HG02642 (cell line): ENCODE data around the gene MAEA.
"Not testable (repeated sequence)": the region's sequence is repeated elsewhere in the genome, so short reads cannot be mapped to it uniquely, and the experiment has no call there.

Source experiments
- ATAC-seq: cut with Tn5 transposase; IDR thresholded peaks from one replicate; pipeline ENCODE4 v1.9.1; 2021; ENCODE audit warnings: mild to moderate bottlenecking; ENCODE audit not compliant: unreplicated experiment, poor library complexity

Gene MAEA

DNA sequence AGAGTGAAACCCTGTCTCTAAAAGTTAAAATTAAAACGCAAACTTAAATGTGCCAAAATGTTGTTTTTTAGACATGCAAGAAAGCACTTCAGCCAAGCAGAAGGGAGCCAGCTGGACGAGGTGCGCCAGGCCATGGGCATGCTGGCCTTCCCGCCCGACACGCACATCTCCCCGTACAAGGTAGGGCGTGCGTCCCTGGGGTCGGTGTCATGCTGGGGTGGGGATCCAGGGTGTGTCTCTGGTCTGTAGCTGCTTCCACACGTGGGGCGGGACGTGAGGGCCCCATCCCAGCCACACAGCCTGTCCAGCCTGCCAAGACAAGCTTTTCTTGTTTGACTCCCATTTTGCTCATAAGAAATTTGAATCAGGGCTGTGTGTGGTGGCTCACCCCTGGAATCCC is 43.0 kb downstream of the MAEA start:
- ATAC-seq, result no peak

DNA sequence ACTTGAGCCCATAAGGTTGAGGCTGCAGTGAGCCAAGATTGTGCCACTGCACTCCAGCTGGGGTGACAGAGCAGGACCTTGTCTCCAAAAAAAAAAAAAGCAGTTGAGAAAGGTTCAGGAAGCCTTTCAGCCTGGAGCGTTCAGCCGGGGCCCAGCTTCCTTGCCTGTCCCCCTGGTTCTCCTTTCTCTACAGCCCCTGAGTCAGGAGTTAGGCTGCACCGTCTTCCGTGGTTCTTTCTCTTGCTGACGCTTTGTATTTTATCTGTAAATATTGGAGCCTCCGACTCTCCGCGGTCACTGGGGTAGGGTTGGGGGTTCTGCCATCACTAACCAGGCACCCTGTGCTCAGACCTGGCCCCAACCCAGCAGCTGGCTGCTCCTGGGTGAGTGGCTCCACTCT is 43.6 kb downstream of the MAEA start:
- ATAC-seq, result no peak

DNA sequence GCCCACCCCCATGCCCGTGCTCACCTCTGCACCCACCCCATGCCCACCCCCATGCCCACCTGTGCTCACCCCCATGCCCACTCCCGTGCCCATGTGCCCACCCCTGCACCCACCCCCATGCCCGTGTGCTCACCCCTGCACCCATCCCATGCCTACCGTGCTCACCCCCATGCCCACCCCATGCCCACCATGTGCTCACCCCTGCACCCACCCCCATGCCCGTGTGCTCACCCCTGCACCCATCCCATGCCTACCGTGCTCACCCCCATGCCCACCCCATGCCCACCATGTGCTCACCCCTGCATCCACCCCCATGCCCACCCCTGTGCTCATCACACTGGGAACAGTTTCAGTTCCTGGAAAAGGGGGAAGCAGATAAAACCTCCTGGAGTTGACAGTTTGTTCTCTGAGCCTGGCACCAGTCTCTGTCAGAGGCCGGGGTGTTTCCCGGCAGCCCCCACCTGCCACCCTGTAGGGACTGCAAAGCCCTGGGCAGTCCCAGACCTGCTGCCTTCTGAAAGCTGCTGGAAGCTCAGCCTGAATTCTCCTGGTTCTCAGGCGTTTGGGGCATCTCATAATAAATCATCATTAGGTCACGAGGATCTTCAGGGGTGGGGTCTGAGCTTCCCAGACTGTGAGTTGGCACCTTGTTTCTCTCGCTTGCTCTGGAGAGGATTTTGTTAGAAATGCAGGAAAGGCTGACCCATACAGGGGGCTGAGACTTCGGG is 44.3 kb downstream of the MAEA start:
- not testable (repeated sequence) for ATAC-seq

DNA sequence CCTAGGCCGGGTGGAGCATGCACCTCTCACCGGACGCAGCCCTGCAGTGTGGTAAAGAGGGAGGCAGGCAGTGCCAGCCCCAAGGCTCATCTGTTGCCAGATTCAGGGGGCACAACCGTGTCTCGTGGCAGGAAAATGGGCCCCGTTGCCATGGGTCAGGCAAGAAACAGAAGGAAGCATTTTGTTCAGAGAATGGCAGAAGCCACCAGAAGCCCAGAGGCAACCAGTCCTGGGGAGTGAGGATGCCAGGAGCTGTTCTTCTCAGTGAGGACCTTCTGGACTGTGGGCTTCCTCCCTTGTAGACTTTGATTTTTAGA is 44.8 kb downstream of the MAEA start:
- no peak for ATAC-seq

DNA sequence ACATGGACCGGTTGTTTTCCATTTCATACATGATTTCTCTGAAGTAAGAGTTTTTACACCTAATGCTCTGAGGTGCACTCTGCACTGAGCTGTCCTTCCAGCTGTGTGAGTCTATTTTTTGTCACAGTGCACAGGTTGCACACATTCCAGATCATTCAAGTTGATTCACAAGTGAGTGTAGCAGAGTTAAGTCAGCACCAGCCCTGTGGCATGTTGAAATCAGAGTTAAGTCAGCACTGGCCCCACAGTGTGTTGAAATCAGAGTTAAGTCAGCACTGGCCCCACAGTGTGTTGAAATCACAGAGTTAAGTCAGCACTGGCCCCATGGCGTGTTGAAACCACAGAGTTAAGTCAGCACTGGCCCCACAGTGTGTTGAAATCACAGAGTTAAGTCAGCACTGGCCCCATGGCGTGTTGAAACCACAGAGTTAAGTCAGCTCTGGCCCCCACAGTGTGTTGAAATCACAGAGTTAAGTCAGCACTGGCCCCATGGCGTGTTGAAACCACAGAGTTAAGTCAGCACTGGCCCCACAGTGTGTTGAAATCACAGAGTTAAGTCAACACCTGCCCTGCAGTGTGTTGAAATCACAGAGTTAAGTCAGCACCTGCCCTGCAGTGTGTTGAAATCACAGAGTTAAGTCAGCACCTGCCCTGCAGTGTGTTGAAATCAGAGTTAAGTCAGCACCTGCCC is 45.6 kb downstream of the MAEA start:
- not testable (repeated sequence) for ATAC-seq

DNA sequence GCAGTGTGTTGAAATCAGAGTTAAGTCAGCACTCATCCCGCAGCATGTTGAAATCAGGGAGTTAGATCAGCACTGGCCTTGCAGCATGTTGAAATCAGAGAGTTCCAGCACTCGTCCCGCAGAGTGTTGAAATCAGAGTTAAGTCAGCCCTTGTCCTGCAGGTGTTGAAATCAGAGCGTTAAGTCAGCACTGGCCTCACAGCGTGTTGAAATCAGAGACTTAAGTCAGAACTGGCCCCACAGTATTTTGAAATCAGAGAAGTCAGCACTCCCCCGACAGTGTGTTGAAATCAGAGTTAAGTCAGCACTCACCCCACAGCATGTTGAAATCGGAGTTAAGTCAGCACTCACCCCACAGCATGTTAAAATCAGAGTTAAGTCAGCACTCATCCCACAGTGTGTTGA is 46.4 kb downstream of the MAEA start:
- no peak for ATAC-seq

DNA sequence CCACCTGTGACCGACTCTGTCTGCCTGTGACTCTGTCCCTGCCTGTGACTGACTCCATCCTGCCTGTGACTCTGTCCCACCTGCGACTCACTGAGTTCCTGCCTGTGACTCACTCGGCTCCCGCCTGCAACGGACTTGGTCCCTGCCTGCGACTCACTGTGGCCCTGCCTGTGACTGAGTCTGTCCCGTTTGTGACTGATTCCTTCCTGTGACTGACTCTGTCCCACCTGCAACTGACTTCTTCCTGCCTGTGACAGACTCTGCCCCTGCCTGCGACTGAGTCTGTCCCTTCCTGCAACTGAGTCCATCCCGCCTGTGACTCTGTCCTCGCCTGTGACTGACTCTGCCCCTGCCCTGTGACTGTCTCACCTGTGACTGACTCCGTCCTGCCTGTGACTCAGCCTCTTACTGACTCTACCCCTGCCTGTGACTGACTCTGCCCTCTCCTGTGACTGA is 47.7 kb downstream of the MAEA start:
- ATAC-seq, result no peak

DNA sequence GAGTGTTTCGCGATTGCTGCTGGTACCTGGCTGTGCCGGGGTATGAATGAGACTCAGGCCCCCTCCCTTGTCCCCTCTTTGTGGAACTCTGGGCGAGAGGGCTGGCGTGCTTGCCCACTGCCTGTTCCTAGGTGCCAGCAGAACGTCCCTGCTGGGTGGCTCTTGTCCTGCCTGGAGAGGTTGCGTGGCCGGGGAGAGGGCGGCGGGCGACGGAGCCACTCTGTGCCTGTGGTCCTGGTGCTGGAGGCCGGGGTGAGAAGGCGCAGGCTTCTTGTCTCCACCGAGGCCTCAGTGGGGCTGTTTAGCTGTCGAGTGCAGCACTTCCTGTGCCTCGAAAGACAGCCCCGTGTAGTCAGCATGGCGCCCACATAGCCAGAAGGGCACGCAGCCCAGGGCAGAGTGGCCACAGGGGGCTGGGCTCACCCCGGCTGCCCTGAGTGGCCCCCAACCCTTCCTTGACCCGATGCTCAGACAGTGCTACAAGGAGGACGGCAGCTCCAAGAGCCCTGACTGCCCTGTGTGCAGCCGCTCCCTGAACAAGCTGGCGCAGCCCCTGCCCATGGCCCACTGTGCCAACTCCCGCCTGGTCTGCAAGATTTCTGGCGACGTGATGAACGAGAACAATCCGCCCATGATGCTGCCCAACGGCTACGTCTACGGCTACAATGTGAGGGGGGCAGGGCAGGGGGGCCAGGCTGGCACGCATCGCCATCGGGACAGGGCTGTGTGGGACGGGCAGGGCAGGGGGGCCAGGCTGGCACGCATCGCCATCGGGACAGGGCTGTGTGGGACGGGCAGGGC is 48.5 kb downstream of the MAEA start:
- ATAC-seq, result no peak

DNA sequence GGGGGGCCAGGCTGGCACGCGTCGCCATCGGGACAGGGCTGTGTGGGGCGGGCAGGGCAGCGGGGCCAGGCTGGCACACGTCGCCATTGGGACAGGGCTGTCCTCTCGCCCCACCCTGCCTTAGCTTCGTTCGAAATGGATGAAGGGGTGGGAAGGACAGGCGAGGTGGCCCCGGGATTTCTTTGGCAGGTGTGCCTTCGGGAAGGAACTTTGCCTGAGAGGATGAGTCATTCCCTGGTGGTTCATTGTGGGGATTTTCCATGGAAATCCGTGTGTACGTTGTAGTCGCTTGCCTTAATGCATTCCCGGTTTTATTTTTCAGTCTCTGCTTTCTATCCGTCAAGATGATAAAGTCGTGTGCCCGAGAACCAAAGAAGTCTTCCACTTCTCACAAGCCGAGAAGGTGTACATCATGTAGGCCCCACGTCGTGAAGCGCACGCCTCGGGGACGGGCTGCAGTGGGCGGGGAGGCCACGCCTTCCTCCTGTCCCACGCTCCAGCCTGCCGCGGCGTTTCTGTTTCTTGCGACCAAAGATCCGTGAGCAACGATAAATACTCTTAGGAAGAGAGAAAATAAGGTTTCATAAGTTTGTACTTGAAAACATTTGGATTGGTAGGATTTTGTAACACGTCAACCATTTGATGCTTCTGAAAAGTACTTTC is 49.2 kb downstream of the MAEA start:
- no peak for ATAC-seq

DNA sequence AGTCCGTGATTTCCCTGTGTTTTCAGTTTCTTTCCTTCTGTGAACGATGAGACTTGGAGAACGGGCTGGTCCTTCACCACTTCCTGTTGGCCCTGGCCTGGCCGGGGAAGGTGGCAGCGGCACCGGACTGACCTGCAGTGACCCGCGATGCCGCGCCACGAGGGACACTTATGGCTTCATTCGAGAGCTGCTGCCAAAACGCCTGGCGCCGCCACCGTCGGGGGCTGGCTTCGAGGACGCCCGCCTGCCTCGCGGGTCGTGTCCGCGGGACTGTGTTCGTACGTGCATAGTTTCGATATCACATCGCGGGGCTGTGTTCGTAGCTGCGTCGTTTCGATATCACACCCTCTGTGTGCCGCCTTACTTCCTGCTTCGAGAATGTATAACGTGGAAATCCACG is 49.8 kb downstream of the MAEA start:
- no peak for ATAC-seq

DNA sequence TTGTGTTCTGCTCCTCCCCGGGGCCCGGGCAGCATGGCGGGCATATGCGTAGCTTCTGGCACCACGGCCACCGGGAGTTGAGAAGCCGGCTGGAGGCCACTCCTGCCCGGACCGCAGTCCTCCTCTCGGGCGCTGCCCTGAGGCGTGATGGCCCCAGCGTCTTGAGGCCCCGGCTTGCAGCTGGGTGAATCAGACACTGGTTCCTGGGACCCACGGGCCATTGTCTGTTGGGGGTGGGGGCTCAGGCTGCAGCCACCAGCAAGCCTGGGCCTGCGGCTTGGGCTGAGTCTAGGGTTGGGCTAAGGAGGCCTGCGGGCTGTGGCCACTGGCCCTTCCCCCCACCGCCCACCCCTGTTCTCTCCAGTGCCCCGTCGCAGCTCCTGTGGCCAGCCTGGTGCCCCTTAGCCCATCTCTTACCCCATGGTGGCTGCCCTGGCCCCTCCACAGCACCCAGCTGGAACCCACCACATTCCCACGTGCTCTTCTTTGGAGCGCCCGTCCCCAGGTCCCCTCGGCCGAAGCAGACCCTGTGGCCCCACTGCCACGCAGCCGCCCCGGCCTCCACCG is 50.6 kb downstream of the MAEA start:
- no peak for ATAC-seq

DNA sequence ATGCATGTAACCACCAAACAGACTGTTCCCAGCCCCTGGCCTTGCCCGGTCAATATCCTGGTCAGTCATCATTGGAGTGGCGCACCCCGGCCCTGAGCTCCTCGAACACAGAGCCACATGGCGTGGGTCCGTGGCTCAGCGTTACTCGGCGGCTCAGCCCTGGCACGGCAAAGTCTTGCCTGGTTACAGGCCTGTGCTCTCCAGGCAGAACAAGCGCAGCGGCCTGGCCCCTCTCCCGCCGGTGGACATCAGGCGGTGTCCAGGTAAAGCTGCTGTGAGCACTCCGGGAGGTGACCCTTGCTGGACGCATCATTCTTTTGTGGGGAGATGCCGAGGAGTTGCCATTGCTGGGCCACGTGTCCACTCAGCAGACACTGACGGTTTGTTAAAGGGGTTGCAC is 51.2 kb downstream of the MAEA start:
- no peak for ATAC-seq

DNA sequence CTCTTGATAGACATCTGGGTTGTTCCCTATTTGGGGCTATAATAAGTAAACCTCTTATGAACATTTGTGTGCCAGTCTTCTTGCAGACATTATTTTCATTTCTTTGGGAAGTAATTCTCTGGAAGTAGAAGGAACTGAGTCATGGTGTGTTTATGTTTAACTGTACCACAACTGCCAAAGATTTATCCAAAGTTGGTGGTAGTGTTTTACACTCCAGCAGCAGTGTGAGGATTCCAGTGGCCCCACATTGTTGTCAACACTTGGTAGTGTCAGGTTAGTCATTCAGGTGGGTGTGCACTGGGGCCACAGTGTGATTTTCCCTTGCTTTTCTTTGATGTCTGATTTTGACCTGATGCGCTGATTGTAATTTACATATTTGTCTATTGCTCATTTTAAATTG is 52.3 kb downstream of the MAEA start:
- no peak for ATAC-seq

DNA sequence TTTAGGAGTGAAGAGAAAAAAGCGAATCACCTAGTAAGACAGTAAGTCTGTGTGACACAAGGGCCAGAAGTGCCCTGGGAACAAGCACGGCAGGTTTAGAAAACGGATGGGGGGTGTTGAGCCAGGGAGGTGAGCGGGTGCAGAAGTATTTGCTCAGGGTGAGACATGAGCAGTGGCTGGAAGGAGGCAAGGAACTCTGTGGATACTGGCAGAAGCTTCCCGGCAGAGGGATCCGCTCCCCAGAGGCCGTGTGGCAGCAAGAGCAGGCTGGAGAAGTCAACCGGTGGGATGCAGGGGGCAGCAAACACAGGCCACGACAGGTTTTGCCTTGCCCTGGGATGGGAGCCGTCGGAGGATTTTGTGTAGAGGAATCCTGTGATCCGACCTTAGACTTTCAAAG is 55.0 kb downstream of the MAEA start:
- no peak for ATAC-seq

DNA sequence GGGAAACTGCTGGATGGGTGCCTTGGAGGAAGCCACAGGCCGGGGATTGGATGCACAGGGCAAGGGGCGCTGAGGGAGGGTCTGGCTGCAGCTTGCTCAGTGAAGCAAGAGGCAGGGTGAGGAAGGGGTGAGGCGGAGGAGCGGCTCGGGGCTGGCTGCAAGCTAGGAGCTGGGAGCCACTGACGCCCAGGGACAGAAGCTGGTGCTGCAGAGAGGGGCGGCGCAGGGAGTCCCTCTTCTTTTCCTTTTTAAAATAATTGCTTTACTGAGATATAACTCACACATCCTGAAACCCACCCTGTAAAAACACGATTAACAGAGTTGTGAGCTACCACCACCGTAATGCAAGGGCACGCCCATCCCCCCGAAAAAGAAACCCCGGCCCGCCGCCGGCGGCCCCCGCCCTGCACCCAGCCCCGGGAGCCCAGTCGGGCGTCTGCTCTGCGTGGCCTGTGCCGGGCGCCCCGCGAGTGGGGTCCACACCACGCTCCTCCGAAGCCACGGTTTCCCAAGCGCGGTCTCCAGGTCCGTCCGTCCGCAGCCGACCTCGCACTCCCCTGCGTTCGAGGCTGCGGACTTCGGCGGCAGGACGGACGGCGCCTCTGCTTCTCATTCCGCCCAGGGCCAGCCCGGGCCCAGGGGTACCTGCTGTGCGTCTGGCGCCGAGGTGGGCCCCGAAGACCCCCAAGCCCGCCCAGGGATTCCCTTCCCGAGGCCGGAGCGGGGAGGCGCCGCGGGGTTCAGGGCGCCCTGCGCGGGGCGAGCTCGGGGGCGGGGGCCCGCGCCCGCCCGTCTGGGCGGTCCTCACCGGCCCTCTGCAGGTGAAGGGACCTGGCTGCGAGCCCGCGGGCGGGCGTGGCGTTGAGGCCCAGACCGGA is 56.5 kb downstream of the MAEA start:
- ATAC-seq, result peak; percentile 4

DNA sequence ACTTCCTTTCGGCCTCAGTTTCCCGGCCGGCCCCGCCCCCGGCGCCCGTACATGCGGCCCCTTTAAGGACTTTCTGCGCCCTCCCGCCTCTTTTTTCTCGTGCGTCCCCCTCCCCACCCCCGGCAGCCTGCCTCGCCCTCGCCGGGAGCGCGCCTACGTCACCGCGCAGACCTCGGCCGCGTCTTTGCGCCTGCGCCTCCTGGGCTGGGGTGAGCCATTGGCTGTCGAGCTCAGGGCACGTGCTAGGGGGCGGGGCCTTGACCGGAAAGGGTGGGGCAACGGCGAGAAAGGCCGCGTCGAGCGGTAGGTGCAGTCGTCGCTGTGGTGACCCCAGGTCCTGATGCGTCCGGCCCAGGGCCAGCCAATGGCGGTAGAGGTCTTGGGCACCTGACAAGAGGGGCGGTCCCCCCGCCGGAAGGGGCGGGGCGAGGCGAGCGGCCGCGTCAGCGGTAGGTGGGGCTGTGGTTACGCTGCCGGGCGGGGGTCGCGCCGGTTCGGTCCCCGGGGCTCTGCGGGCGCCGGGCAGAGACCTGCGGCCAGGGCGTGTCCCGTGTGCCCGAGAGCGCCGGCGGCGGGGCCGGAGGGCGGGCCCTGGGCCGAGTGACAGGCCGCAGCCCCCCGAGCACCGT is 57.2 kb downstream of the MAEA start, which contains the start of gene UVSSA:
Gene UVSSA, plus strand, starts transcription at position 428 of the 629 bp plus-strand sequence. CDS start 884 bp downstream, outside the sequence.
- ATAC-seq, result peak; percentile 94

DNA sequence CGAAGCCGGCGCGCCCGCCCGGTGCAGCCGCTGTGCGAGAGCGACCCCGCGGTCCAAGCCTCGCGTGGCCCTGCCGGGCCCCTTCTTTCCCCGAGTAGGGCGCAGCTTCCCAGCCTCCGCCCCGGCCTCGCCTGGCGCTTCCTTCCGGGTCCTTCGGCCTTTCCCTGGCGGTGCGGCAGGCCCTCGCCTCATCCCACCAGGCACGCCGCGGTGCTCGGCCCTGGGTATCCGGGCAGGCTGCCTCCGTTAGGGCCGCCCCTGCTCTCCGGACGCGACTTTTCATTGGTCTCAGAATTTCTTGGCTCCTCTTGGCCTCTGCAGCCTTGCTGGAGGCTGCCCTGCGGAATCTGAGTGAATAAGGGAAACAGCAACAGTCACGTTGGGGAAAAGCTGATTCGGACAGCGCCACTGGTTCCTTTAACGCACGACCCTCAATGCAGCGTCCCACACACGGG is 57.7 kb downstream of the MAEA start:
- ATAC-seq, result peak; percentile 30

DNA sequence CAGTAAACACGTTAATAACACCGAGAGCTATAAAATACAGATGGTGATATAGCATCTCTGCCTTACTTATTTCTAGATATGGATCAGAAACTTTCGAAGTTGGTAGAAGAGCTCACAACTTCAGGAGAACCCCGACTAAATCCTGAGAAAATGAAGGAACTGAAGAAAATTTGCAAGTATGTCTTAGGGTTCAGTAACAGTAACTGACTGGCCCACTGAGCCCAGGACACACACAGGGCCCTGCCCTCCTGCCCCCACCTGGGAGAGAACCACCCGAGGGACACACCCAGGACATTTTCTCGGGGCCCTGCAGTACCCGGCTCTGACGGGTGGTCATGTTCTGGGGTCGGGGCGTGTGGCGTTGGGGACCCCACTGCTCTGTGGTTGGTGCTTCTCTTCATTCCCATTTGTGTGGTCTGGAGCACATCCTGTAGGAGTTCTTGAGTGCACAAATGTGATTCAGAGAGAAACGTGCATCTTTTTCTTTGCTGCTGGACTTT is 58.4 kb downstream of the MAEA start:
- ATAC-seq, result no peak

DNA sequence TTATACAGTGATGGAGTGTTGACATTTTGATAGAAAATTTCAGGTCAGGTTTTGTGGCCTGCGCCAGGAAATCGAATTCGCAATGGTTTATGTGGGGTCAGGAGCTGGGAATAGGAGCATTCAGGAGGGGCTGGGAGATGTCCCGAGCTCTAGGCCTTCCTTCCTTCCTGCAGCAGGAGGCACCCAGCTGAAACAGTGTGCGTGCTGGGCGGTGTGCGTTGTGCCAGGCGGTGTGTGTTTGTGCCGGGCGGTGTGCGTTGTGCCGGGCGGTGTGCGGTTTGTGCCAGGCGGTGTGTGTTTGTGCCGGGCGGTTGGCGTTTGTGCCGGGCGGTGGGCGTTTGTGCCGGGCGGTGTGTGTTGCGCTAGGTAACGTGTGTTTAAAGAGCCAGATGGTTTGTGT is 59.1 kb downstream of the MAEA start:
- ATAC-seq, result no peak
